HepG2 (cell line): ENCODE measurements around the gene PYGO2. TPM values are rescaled to one million over a fixed set of nuclear protein-coding genes. Genes with fewer than 3 reads are reported as not detected.

Source experiments
- ARHGAP35 ChIP-seq: sonication (generic); formaldehyde crosslinking; IDR thresholded peaks from 2 replicates; pipeline ENCODE4 v1.9.0; 2022; ENCODE audit warnings: mild to moderate bottlenecking, inconsistent platforms, moderate library complexity, missing genetic modification reagents, borderline replicate concordance
- GTF3A ChIP-seq: sonication (generic); formaldehyde crosslinking; conservative IDR thresholded peaks from 2 replicates; pipeline ENCODE4 v1.4.0; 2020; ENCODE audit warnings: mild to moderate bottlenecking, missing genetic modification reagents
- ISX ChIP-seq: sonication (generic); formaldehyde crosslinking; conservative IDR thresholded peaks from 2 replicates; pipeline ENCODE4 v1.5.0; 2020; ENCODE audit warnings: missing genetic modification reagents
- KDM4B ChIP-seq: sonication (generic); formaldehyde crosslinking; IDR thresholded peaks from 2 replicates; pipeline ENCODE4 v1.4.0; 2020; ENCODE audit warnings: missing genetic modification reagents
- MED13 ChIP-seq: sonication (generic); formaldehyde crosslinking; IDR thresholded peaks from 2 replicates; pipeline ENCODE4 v1.5.0; 2020; ENCODE audit warnings: missing genetic modification reagents
- ONECUT2 ChIP-seq: sonication (generic); formaldehyde crosslinking; IDR thresholded peaks from 2 replicates; pipeline ENCODE4 v1.4.0; 2020; ENCODE audit warnings: missing genetic modification reagents
- RAD21 ChIP-seq: fragments of 450-650 bp; formaldehyde crosslinking; IDR thresholded peaks from 2 replicates; pipeline ENCODE4 v1.5.0; 2020; ENCODE audit warnings: mild to moderate bottlenecking
- RFX5 ChIP-seq: IDR thresholded peaks from 2 replicates; pipeline ENCODE4 v1.6.1; 2011; ENCODE audit warnings: low read depth, low read length, improper control_type of control experiment
- RNF2 ChIP-seq: fragments of 450-650 bp; conservative IDR thresholded peaks from 2 replicates; pipeline ENCODE4 v1.6.1; 2016; ENCODE audit warnings: low read depth
- SMAD1 ChIP-seq: sonication (generic); formaldehyde crosslinking; IDR thresholded peaks from 2 replicates; pipeline ENCODE4 v1.4.0; 2020; ENCODE audit warnings: missing genetic modification reagents, low read depth, mild to moderate bottlenecking, borderline replicate concordance
- YY1 ChIP-seq: IDR thresholded peaks from 2 replicates; pipeline ENCODE4 v1.6.1; 2011; ENCODE audit warnings: low read length, low read depth, moderate library complexity, mild to moderate bottlenecking; ENCODE audit not compliant: insufficient read depth, insufficient replicate concordance
- ZBTB10 ChIP-seq: sonication (generic); formaldehyde crosslinking; IDR thresholded peaks from 2 replicates; pipeline ENCODE4 v1.4.0; 2020; ENCODE audit warnings: missing genetic modification reagents, borderline replicate concordance
- ZBTB8A ChIP-seq: sonication (generic); formaldehyde crosslinking; IDR thresholded peaks from 2 replicates; pipeline ENCODE4 v1.4.0; 2020; ENCODE audit warnings: mild to moderate bottlenecking, low read depth, missing genetic modification reagents, borderline replicate concordance
- ZNF335 ChIP-seq: sonication (generic); formaldehyde crosslinking; IDR thresholded peaks from 2 replicates; pipeline ENCODE4 v1.4.0; 2020; ENCODE audit warnings: missing genetic modification reagents
- ZNF746 ChIP-seq: sonication (generic); formaldehyde crosslinking; IDR thresholded peaks from 2 replicates; pipeline ENCODE4 v1.8.0; 2022; ENCODE audit warnings: mild to moderate bottlenecking, missing genetic modification reagents
- ZNF761 ChIP-seq: sonication (generic); formaldehyde crosslinking; conservative IDR thresholded peaks from 2 replicates; pipeline ENCODE4 v1.4.0; 2020; ENCODE audit warnings: mild to moderate bottlenecking, missing genetic modification reagents
- ZNF776 ChIP-seq: sonication (generic); formaldehyde crosslinking; IDR thresholded peaks from 2 replicates; pipeline ENCODE4 v1.4.0; 2020; ENCODE audit warnings: mild to moderate bottlenecking, missing genetic modification reagents
- ZNF878 ChIP-seq: sonication (generic); formaldehyde crosslinking; IDR thresholded peaks from 2 replicates; pipeline ENCODE4 v1.8.1; 2023; ENCODE audit warnings: mild to moderate bottlenecking, missing genetic modification reagents, moderate library complexity
- polyA plus RNA-seq, 8 experiments: library from polyadenylated mRNA; depleted of rRNA in 3 of 8; stranded (reverse) in 7 of 8; unstranded in 1 of 8; fragments of >200 nt; fragmentation: Illumina TruSeq in 4 of 8; extraction: Trizol in 4 of 8; gene quantifications; 2 replicates each; pipeline versions ENCODE4 v1.2.1 to v1.2.3, GENCODE V29; 2011 to 2016; ENCODE audit warnings: low read depth in 4 of 8, missing spikeins in 1 of 8, mixed read lengths in 1 of 8; ENCODE audit not compliant: insufficient read depth in 1 of 8
- total RNA-seq, 5 experiments: library from RNA; depleted of rRNA; stranded (reverse); fragments of >200 nt; fragmentation: Illumina TruSeq; extraction: Trizol; gene quantifications; 2 replicates each; pipeline ENCODE4 v1.2.3, GENCODE V29; 2016; ENCODE audit warnings: low read depth in 1 of 5
- TF ChIP-seq, protein P1 (sequence below): sonication (generic); formaldehyde crosslinking; IDR thresholded peaks from 2 replicates; pipeline ENCODE4 v1.4.0; 2020; ENCODE audit warnings: missing genetic modification reagents
- TF ChIP-seq, protein P2 (sequence below): sonication (generic); formaldehyde crosslinking; IDR thresholded peaks from 2 replicates; pipeline ENCODE4 v1.4.0; 2020; ENCODE audit warnings: missing genetic modification reagents; ENCODE audit errors: not compliant biosample characterization

Gene PYGO2
- total and polyA plus RNA-seq, 2 of the 13 experiments (the other 11 are each of a cell fraction or from before 2014, with no cell fraction given) = 20.3 to 21.8 TPM

GRCh38 chr1:154975409-154976059 is 14.0 kb upstream of the PYGO2 start (continued):
- TF ChIP-seq ZBTB10 (CRISPR knock-in tag) (0 out of 2 replicates have a peak, but pooled peaks have one; percentile 8), RAD21 (CRISPR knock-in tag) (no peak), ZNF761 (CRISPR knock-in tag) (no peak), ISX (no peak), MED13 (CRISPR knock-in tag) (no peak), ZNF776 (CRISPR knock-in tag) (no peak), ARHGAP35 (CRISPR knock-in tag) (no peak), ZBTB8A (CRISPR knock-in tag) (no peak), YY1 (peak; percentile 32), ONECUT2 (CRISPR knock-in tag) (no peak), SMAD1 (no peak), ZNF878 (CRISPR knock-in tag) (peak; percentile 47; the same call in 1 of the 2 replicates), RFX5 (no peak), KDM4B (CRISPR knock-in tag) (0 out of 2 replicates have a peak, but pooled peaks have one; percentile 12), GTF3A (0 out of 2 replicates have a peak, but pooled peaks have one; percentile 38), ZNF746 (0 out of 2 replicates have a peak, but pooled peaks have one; percentile 19), ZNF335 (CRISPR knock-in tag) (0 out of 2 replicates have a peak, but pooled peaks have one; percentile 12), RNF2 (no peak)
- TF ChIP-seq, protein P1, sequence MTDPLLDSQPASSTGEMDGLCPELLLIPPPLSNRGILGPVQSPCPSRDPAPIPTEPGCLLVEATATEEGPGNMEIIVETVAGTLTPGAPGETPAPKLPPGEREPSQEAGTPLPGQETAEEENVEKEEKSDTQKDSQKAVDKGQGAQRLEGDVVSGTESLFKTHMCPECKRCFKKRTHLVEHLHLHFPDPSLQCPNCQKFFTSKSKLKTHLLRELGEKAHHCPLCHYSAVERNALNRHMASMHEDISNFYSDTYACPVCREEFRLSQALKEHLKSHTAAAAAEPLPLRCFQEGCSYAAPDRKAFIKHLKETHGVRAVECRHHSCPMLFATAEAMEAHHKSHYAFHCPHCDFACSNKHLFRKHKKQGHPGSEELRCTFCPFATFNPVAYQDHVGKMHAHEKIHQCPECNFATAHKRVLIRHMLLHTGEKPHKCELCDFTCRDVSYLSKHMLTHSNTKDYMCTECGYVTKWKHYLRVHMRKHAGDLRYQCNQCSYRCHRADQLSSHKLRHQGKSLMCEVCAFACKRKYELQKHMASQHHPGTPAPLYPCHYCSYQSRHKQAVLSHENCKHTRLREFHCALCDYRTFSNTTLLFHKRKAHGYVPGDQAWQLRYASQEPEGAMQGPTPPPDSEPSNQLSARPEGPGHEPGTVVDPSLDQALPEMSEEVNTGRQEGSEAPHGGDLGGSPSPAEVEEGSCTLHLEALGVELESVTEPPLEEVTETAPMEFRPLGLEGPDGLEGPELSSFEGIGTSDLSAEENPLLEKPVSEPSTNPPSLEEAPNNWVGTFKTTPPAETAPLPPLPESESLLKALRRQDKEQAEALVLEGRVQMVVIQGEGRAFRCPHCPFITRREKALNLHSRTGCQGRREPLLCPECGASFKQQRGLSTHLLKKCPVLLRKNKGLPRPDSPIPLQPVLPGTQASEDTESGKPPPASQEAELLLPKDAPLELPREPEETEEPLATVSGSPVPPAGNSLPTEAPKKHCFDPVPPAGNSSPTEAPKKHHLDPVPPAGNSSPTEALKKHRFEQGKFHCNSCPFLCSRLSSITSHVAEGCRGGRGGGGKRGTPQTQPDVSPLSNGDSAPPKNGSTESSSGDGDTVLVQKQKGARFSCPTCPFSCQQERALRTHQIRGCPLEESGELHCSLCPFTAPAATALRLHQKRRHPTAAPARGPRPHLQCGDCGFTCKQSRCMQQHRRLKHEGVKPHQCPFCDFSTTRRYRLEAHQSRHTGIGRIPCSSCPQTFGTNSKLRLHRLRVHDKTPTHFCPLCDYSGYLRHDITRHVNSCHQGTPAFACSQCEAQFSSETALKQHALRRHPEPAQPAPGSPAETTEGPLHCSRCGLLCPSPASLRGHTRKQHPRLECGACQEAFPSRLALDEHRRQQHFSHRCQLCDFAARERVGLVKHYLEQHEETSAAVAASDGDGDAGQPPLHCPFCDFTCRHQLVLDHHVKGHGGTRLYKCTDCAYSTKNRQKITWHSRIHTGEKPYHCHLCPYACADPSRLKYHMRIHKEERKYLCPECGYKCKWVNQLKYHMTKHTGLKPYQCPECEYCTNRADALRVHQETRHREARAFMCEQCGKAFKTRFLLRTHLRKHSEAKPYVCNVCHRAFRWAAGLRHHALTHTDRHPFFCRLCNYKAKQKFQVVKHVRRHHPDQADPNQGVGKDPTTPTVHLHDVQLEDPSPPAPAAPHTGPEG (CRISPR knock-in tag) = no peak
- TF ChIP-seq, protein P2, sequence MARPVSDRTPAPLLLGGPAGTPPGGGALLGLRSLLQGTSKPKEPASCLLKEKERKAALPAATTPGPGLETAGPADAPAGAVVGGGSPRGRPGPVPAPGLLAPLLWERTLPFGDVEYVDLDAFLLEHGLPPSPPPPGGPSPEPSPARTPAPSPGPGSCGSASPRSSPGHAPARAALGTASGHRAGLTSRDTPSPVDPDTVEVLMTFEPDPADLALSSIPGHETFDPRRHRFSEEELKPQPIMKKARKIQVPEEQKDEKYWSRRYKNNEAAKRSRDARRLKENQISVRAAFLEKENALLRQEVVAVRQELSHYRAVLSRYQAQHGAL = no peak
